HL-60 (cell line): ENCODE data around the gene DAB2IP.

Experiments used
- DNase-seq, 2 experiments: peaks; one replicate each; pipeline ENCODE4 v3.0.0-alpha.2; 2010 to 2020; ENCODE audit warnings: low read depth in 1 of 2, low spot score in 1 of 2
- H3K27ac ChIP-seq: fragments of 250-450 bp; sonication (Bioruptor Pico); replicated peaks from 2 replicates; pipeline ENCODE4 v1.5.1; 2020; ENCODE audit warnings: mild to moderate bottlenecking, moderate library complexity
- H3K27me3 ChIP-seq: fragments of 250-450 bp; sonication (Bioruptor Pico); 2 replicates; pipeline ENCODE4 v1.5.1; 2021; ENCODE audit warnings: mild to moderate bottlenecking, moderate library complexity; ENCODE audit not compliant: insufficient read depth, poor library complexity, severe bottlenecking
- H3K4me3 ChIP-seq: replicated peaks from 2 replicates; pipeline ENCODE4 v1.5.1; 2011; ENCODE audit warnings: mild to moderate bottlenecking, control low read depth, low read length; ENCODE audit not compliant: insufficient read depth
- CTCF ChIP-seq: IDR thresholded peaks from one replicate; pipeline ENCODE4 v1.5.1; 2011; ENCODE audit warnings: low read length, control low read depth, inconsistent platforms; ENCODE audit not compliant: insufficient read depth
- GABPA ChIP-seq: IDR thresholded peaks from 2 replicates; pipeline ENCODE4 v1.6.1; 2012; ENCODE audit warnings: low read depth
- POLR2AphosphoS5 ChIP-seq: IDR thresholded peaks from 2 replicates; pipeline ENCODE4 v1.6.1; 2012; ENCODE audit warnings: low read depth
- REST ChIP-seq: IDR thresholded peaks from 2 replicates; pipeline ENCODE4 v1.6.1; 2012; ENCODE audit warnings: low read depth; ENCODE audit not compliant: insufficient replicate concordance
- SPI1 ChIP-seq: IDR thresholded peaks from 2 replicates; pipeline ENCODE4 v1.6.1; 2012; ENCODE audit warnings: low read depth, mild to moderate bottlenecking, borderline replicate concordance

The DAB2IP gene

GRCh38 chr9:121816449-121816817 lies 165.0 kb downstream of the DAB2IP start:
- no peak for DNase-seq
- Histone ChIP-seq H3K27me3 (no peaks in the 10 kb centered on the region), H3K27ac (no peak overlapping the region), H3K4me3 (no peak overlapping the region)
- TF ChIP-seq REST, result no peak
- TF ChIP-seq SPI1, result no peak
- no peak for TF ChIP-seq POLR2AphosphoS5
- TF ChIP-seq GABPA, result no peak
- no peak for TF ChIP-seq CTCF

GRCh38 chr9:121816845-121817450 lies 165.5 kb downstream of the DAB2IP start:
- TF ChIP-seq REST, result no peak
- TF ChIP-seq CTCF, result no peak
- no peak for TF ChIP-seq SPI1
- TF ChIP-seq POLR2AphosphoS5, result no peak
- no peak for TF ChIP-seq GABPA
- Histone ChIP-seq H3K4me3 (no peak overlapping the region), H3K27me3 (no peaks in the 10 kb centered on the region), H3K27ac (no peak overlapping the region)
- no peak for DNase-seq

GRCh38 chr9:121817476-121817875 lies 166.0 kb downstream of the DAB2IP start:
- TF ChIP-seq POLR2AphosphoS5 (no peak), GABPA (no peak), REST (no peak), CTCF (no peak)
- Histone ChIP-seq H3K27ac (no peak overlapping the region), H3K27me3 (no peaks in the 10 kb centered on the region), H3K4me3 (no peak overlapping the region)
- no peak for DNase-seq
